Measurements from ENCODE around the gene BBS7.

GRCh38 chr4:121822796-121823504 is 47.3 kb downstream of the BBS7 start:
- TF ChIP-seq, protein P1, sequence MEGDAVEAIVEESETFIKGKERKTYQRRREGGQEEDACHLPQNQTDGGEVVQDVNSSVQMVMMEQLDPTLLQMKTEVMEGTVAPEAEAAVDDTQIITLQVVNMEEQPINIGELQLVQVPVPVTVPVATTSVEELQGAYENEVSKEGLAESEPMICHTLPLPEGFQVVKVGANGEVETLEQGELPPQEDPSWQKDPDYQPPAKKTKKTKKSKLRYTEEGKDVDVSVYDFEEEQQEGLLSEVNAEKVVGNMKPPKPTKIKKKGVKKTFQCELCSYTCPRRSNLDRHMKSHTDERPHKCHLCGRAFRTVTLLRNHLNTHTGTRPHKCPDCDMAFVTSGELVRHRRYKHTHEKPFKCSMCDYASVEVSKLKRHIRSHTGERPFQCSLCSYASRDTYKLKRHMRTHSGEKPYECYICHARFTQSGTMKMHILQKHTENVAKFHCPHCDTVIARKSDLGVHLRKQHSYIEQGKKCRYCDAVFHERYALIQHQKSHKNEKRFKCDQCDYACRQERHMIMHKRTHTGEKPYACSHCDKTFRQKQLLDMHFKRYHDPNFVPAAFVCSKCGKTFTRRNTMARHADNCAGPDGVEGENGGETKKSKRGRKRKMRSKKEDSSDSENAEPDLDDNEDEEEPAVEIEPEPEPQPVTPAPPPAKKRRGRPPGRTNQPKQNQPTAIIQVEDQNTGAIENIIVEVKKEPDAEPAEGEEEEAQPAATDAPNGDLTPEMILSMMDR (IDR thresholded peaks at IDR 0.05) = no peak
- TF ChIP-seq POLR2A (IDR thresholded peaks at IDR 0.05) = no peak
